HG03457 (cell line): ENCODE measurements around the gene PTCHD4.

ENCODE experiments used
- ATAC-seq: cut with Tn5 transposase; IDR thresholded peaks from one replicate; pipeline ENCODE4 v1.9.1; 2021; ENCODE audit warnings: moderate number of reproducible peaks; ENCODE audit not compliant: unreplicated experiment

The PTCHD4 gene

GRCh38 chr6:48099713-48100587 lies 11.0 kb downstream of the PTCHD4 start:
- no peak for ATAC-seq

GRCh38 chr6:48098923-48099322 lies 12.1 kb downstream of the PTCHD4 start:
- ATAC-seq: no peak

GRCh38 chr6:48092550-48093217 lies 18.3 kb downstream of the PTCHD4 start:
- no peak for ATAC-seq

GRCh38 chr6:48090546-48090945 lies 20.5 kb downstream of the PTCHD4 start:
- no peak for ATAC-seq

GRCh38 chr6:48087448-48087847 lies 23.5 kb downstream of the PTCHD4 start:
- ATAC-seq: no peak

GRCh38 chr6:48086187-48086586 lies 24.8 kb downstream of the PTCHD4 start:
- no peak for ATAC-seq

- no peak for ATAC-seq
Observed at GRCh38 chr6:48085131-48085741, 25.8 kb downstream of the PTCHD4 start.

GRCh38 chr6:48084201-48084600 lies 26.8 kb downstream of the PTCHD4 start:
- ATAC-seq: no peak

GRCh38 chr6:48080227-48081009 lies 30.6 kb downstream of the PTCHD4 start:
- no peak for ATAC-seq

GRCh38 chr6:48078120-48078519 lies 32.9 kb downstream of the PTCHD4 start:
- no peak for ATAC-seq

- no peak for ATAC-seq
Observed at GRCh38 chr6:48075181-48075580, 35.8 kb downstream of the PTCHD4 start.

GRCh38 chr6:48073976-48074767 lies 36.8 kb downstream of the PTCHD4 start:
- no peak for ATAC-seq

- ATAC-seq: no peak
Observed at GRCh38 chr6:48071833-48072232, 39.2 kb downstream of the PTCHD4 start.

- no peak for ATAC-seq
Observed at GRCh38 chr6:48069280-48069679, 41.7 kb downstream of the PTCHD4 start.

- no peak for ATAC-seq
Observed at GRCh38 chr6:48068278-48069251, 42.4 kb downstream of the PTCHD4 start.

- no peak for ATAC-seq
Observed at GRCh38 chr6:48067886-48068277, 43.1 kb downstream of the PTCHD4 start.

GRCh38 chr6:48067148-48067712 lies 43.8 kb downstream of the PTCHD4 start:
- no peak for ATAC-seq

- ATAC-seq: no peak
Observed at GRCh38 chr6:48061265-48061990, 49.6 kb downstream of the PTCHD4 start.
